Measurements from ENCODE around the gene EFNB1. TPM values are rescaled to one million over a fixed set of nuclear protein-coding genes. Genes with fewer than 3 reads are reported as not detected.

EFNB1 gene
- total and polyA plus RNA-seq, 2 of the 4 experiments (the other 2 are of a cell fraction) = 17.9 to 26.8 TPM

DNA sequence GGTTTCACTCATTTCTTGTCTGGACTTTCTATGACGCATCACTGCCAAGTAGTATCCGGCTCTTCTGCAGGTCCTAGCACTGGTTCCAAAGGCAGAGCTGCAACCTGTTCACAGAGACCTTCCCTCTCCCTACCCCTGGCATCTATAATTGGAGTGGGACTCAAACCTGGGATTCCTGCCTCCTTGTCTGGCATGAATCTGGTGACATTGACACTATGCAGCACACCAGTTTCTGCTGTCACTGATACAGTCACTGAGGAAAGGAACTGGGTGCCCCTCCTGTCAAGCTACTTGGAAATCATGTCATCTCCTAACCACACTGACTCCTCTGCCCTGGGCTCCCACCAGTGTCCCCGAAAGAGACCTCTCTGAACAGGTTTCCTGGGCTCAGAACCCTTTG, 33.1 kb upstream of the EFNB1 start:
- 0% methylated on average over 1 of the region's 3 CpGs; no CpG with 5 or more reads in 1 of the 2 experiments for WGBS, 2 experiments (ENCODE audit: extremely low coverage in 2 of 2, insufficient read length in 1 of 2)
- H2AK9ac ChIP-seq (replicated peaks; ENCODE audit: low read depth, low read length, poor library complexity) = no peak overlapping the region
- no peak overlapping the region for H3K27ac ChIP-seq (ENCODE audit: insufficient read depth, low read length)
- ChIA-PET POLR2A (ENCODE audit: unreplicated experiment) (no interaction called here), CTCF (no interaction called here)
- no peak overlapping the region for H3K9ac ChIP-seq (ENCODE audit: low read depth, low read length)
- no peak overlapping the region for H2BK5ac ChIP-seq (ENCODE audit: low read depth, low read length, poor library complexity, severe bottlenecking)
- no peak overlapping the region for H2BK15ac ChIP-seq (ENCODE audit: low read depth, low read length)
- no peak overlapping the region for H2BK120ac ChIP-seq (ENCODE audit: low read depth, low read length)
- no TSS peak for BruUV-seq (replicated peaks)
- H3K9me1 ChIP-seq (ENCODE audit: insufficient read depth, low read length) = no peaks in the 10 kb centered on the region
- H2AK5ac ChIP-seq (ENCODE audit: low read depth, low read length) = no peak overlapping the region
- no peak for ATAC-seq (ENCODE audit: low read depth)
- no peak overlapping the region for H3K4me2 ChIP-seq (ENCODE audit: low read depth, low read length)
- no peaks in the 10 kb centered on the region for H3K36me3 ChIP-seq (ENCODE audit: control insufficient read depth, insufficient read depth, low read length)
- intact Hi-C loops (cut with micrococcal nuclease) (no loop called here), in situ Hi-C loops (cut with MboI; ENCODE audit: low sequenced_read_pairs) (no loop called here), dilution Hi-C loops (cut with HindIII; ENCODE audit: low sequenced_read_pairs, unreplicated experiment) (no loop called here)
- peaks cover 29% of the 10 kb centered on the region for H3K27me3 ChIP-seq (ENCODE audit: control insufficient read depth, insufficient read depth, low read length)
- H3K18ac ChIP-seq (ENCODE audit: low read depth, low read length) = no peak overlapping the region
- H4K20me1 ChIP-seq (ENCODE audit: insufficient read depth, low read length) = no peaks in the 10 kb centered on the region; the same call in 1 of the 2 replicates
- TF ChIP-seq POLR2A (IDR thresholded peaks at IDR 0.05; ENCODE audit: low read depth, low read length) = no peak
- TF ChIP-seq FOS (IDR thresholded peaks at IDR 0.05; ENCODE audit: low read depth, low read length) = no peak
- TF ChIP-seq, protein P1, sequence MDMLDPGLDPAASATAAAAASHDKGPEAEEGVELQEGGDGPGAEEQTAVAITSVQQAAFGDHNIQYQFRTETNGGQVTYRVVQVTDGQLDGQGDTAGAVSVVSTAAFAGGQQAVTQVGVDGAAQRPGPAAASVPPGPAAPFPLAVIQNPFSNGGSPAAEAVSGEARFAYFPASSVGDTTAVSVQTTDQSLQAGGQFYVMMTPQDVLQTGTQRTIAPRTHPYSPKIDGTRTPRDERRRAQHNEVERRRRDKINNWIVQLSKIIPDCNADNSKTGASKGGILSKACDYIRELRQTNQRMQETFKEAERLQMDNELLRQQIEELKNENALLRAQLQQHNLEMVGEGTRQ (IDR thresholded peaks at IDR 0.05; ENCODE audit: low read depth, low read length) = no peak
- no peak for TF ChIP-seq RFX5 (IDR thresholded peaks at IDR 0.05; ENCODE audit: low read depth, low read length)
- TF ChIP-seq, protein P2, sequence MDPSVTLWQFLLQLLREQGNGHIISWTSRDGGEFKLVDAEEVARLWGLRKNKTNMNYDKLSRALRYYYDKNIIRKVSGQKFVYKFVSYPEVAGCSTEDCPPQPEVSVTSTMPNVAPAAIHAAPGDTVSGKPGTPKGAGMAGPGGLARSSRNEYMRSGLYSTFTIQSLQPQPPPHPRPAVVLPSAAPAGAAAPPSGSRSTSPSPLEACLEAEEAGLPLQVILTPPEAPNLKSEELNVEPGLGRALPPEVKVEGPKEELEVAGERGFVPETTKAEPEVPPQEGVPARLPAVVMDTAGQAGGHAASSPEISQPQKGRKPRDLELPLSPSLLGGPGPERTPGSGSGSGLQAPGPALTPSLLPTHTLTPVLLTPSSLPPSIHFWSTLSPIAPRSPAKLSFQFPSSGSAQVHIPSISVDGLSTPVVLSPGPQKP (IDR thresholded peaks at IDR 0.05; ENCODE audit: borderline replicate concordance, low read depth, low read length) = no peak
- no peak for TF ChIP-seq CEBPB (IDR thresholded peaks at IDR 0.05; ENCODE audit: low read depth, low read length)
- TF ChIP-seq, protein P3, sequence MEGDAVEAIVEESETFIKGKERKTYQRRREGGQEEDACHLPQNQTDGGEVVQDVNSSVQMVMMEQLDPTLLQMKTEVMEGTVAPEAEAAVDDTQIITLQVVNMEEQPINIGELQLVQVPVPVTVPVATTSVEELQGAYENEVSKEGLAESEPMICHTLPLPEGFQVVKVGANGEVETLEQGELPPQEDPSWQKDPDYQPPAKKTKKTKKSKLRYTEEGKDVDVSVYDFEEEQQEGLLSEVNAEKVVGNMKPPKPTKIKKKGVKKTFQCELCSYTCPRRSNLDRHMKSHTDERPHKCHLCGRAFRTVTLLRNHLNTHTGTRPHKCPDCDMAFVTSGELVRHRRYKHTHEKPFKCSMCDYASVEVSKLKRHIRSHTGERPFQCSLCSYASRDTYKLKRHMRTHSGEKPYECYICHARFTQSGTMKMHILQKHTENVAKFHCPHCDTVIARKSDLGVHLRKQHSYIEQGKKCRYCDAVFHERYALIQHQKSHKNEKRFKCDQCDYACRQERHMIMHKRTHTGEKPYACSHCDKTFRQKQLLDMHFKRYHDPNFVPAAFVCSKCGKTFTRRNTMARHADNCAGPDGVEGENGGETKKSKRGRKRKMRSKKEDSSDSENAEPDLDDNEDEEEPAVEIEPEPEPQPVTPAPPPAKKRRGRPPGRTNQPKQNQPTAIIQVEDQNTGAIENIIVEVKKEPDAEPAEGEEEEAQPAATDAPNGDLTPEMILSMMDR (conservative IDR thresholded peaks at IDR 0.05; ENCODE audit: low read depth, low read length) = no peak
- no peak for TF ChIP-seq RCOR1 (IDR thresholded peaks at IDR 0.05; ENCODE audit: insufficient replicate concordance, low read length)
- TF ChIP-seq BHLHE40 (IDR thresholded peaks at IDR 0.05; ENCODE audit: low read depth, low read length) = no peak
- no peak for TF ChIP-seq NFE2L2 (IDR thresholded peaks at IDR 0.05; ENCODE audit: low read depth, low read length)
- TF ChIP-seq MAFK (IDR thresholded peaks at IDR 0.05; ENCODE audit: low read depth, low read length) = no peak
- TF ChIP-seq MAZ (IDR thresholded peaks at IDR 0.05; ENCODE audit: borderline replicate concordance, low read depth, low read length) = no peak
- no peak overlapping the region for H3K14ac ChIP-seq (replicated peaks; ENCODE audit: low read depth, low read length)
- H3K4me3 ChIP-seq (ENCODE audit: insufficient read depth, low read depth, low read length) = no peak overlapping the region
- peaks cover 12% of the 10 kb centered on the region for H3K9me3 ChIP-seq (ENCODE audit: control insufficient read depth, insufficient read depth, low read length)
- no peaks in the 10 kb centered on the region for H3K79me1 ChIP-seq (ENCODE audit: low read depth in 1 of 2, low read length in 2 of 2)
- no peak overlapping the region for H2BK20ac ChIP-seq (ENCODE audit: low read depth, low read length)
- DNase-seq = no peak
- no peak overlapping the region for H2AFZ ChIP-seq (replicated peaks; ENCODE audit: low read length, poor library complexity)
- H4K91ac ChIP-seq (ENCODE audit: insufficient read depth, low read depth, low read length) = no peak overlapping the region
- H3K23ac ChIP-seq (ENCODE audit: low read depth, low read length) = no peak overlapping the region
- H3K4me1 ChIP-seq (ENCODE audit: control insufficient read depth, insufficient read depth, low read length) = no peaks in the 10 kb centered on the region
- no peak overlapping the region for H4K8ac ChIP-seq (ENCODE audit: low read depth in 2 of 2, low read length in 2 of 2)
- H3K4ac ChIP-seq (ENCODE audit: low read depth, low read length) = no peak overlapping the region
- H4K5ac ChIP-seq (ENCODE audit: low read depth, low read length) = no peak overlapping the region
- no peak overlapping the region for H3K56ac ChIP-seq (ENCODE audit: extremely low read depth, insufficient read depth, low read length)
